Right lobe of liver (tissue), 4 donors: ENCODE measurements around the gene ELOVL6.
"Not testable (repeated sequence)": the region's sequence is repeated elsewhere in the genome, so short reads cannot be mapped to it uniquely, and the experiment has no call there.

Source experiments
- POLR2A ChIP-seq: fragments of 450-650 bp; IDR thresholded peaks from one replicate; pipeline ENCODE4 v1.6.1; 2017; ENCODE audit warnings: antibody characterized with exemption, mild to moderate bottlenecking
- TF ChIP-seq, protein P1 (sequence below), 4 donors: fragments of 200-600 bp in 3 of 4; fragments of 450-650 bp in 1 of 4; IDR thresholded peaks; one replicate each; pipeline versions ENCODE4 v1.5.1 to v1.8.0; 2016 to 2022; ENCODE audit warnings: antibody characterized with exemption in 4 of 4, mild to moderate bottlenecking in 2 of 4
- donor health status: DM: no; HTN: no; CAD: no.
- donor health status: DM: no; HTN: no; CAD: no.
- donor health status: DM: no; HTN: yes; CAD: no.

DNA sequence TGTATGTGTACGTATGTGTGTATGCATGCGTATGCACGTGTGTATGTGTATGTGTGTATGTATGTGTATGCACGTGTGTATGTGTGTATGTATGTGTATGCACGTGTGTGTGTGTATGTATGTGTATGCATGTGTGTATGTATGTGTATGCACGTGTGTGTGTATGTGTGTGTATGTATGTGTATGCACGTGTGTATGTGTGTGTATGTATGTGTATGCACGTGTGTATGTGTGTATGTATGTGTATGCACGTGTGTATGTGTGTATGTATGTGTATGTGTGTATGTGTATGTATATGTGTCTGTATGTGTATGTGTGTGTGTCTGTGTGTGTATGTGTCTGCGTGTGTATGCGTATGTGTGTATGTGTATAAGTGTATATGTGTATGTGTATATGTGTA is 35.2 kb upstream of the ELOVL6 start:
- TF ChIP-seq, protein P1, sequence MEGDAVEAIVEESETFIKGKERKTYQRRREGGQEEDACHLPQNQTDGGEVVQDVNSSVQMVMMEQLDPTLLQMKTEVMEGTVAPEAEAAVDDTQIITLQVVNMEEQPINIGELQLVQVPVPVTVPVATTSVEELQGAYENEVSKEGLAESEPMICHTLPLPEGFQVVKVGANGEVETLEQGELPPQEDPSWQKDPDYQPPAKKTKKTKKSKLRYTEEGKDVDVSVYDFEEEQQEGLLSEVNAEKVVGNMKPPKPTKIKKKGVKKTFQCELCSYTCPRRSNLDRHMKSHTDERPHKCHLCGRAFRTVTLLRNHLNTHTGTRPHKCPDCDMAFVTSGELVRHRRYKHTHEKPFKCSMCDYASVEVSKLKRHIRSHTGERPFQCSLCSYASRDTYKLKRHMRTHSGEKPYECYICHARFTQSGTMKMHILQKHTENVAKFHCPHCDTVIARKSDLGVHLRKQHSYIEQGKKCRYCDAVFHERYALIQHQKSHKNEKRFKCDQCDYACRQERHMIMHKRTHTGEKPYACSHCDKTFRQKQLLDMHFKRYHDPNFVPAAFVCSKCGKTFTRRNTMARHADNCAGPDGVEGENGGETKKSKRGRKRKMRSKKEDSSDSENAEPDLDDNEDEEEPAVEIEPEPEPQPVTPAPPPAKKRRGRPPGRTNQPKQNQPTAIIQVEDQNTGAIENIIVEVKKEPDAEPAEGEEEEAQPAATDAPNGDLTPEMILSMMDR (IDR thresholded peaks at IDR 0.05), result not testable (repeated sequence)
- TF ChIP-seq POLR2A, result not testable (repeated sequence)
